ENCODE measurements around the gene TTYH3.
"Not testable (repeated sequence)": the region's sequence is repeated elsewhere in the genome, so short reads cannot be mapped to it uniquely, and the experiment has no call there.

Gene TTYH3

DNA sequence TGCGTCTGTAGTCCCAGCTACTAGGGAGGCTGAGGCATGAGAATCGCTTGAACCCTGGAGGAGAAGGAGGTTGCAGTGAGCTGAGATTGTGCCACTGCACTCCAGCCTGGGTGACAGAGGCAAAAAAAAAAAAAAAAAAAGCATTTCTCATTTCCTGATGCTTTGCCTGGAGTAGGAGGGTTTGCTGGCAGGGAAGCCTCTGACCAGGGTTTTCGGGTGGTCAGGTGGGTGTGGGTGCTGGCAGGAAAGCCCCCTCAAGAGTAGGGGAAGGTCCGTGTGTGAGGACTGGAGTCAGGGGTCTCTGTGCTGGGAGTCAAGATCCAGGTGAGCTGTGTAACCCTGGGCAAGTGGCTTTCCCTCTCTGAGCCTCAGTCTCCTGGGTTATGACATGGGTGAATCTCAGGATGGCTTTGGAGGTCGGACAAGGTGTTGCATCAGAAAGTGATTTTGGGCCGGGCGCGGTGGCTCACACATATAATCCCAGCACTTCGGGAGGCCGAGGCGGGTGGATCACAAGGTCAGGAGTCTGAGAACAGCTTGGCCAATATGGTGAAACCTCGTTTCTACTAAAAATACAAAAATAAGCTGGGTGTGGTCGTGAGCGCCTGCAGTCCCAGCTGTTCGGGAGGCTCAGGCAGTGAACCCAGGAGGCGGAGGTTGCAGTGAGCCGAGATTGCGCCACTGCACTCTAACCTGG, 59.4 kb downstream of the TTYH3 start:
- DNase-seq: no peak

GRCh38 chr7:2691932-2692439, 60.2 kb downstream of the TTYH3 start:
- not testable (repeated sequence) for DNase-seq

DNA sequence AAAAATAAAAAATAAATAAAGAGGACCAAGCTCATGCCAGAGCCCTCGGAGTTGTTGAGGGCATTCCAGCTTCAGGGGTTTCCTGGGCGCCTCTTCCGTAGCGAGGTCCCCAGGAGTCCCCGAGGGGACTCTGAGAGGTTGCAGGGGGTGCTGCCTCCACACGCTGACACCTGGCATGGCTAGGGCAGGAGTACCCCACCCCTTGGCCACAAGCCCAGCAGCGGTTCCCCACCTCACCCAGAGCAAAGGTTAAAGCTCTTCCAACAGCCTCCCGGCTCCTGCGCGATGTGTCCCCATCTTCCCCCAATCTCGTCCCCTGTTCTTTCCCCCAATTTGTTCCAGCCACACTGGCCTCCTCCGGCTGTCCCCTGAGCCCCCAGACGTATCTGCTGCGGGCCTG, 60.8 kb downstream of the TTYH3 start:
- DNase-seq: no peak

GRCh38 chr7:2693420-2694121, 61.8 kb downstream of the TTYH3 start:
- DNase-seq: not testable (repeated sequence)

GRCh38 chr7:2694122-2694436, 62.3 kb downstream of the TTYH3 start:
- not testable (repeated sequence) for DNase-seq

- peak; percentile 34 to 36 for DNase-seq
These were observed 66.9 kb downstream of the TTYH3 start for GRCh38 chr7:2698581-2699288.

GRCh38 chr7:2699289-2699620, 67.5 kb downstream of the TTYH3 start:
- DNase-seq: no peak

DNA sequence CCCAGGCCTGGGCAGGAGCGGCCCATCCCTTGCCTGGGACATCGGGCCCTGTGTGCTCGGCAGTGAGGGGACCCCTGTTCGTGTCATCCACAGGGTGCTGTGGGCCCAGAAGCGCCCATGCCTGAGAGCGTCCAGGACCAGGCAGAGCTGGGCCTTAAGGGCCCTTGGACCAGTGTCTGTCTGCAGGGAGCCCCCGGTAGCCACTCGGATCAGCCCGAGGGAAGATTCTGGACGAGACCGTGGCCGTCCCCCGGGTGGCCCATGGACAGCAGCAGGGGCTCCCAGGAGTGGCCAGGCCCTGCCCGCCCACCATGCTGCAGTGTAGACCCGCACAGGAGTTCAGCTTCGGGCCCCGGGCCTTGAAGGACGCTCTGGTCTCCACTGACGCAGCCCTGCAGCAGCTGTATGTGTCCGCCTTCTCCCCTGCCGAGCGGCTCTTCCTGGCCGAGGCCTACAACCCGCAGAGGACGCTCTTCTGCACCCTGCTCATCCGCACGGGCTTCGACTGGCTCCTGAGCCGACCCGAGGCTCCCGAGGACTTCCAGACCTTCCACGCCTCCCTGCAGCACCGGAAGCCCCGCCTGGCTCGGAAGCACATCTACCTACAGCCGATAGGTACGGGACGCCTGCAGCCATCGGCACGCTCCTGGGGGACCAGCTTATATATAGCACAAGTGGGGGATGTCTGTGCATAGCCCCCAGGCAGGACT, 68.5 kb downstream of the TTYH3 start:
- DNase-seq: no peak

GRCh38 chr7:2701424-2701823, 69.6 kb downstream of the TTYH3 start:
- no peak for DNase-seq

DNA sequence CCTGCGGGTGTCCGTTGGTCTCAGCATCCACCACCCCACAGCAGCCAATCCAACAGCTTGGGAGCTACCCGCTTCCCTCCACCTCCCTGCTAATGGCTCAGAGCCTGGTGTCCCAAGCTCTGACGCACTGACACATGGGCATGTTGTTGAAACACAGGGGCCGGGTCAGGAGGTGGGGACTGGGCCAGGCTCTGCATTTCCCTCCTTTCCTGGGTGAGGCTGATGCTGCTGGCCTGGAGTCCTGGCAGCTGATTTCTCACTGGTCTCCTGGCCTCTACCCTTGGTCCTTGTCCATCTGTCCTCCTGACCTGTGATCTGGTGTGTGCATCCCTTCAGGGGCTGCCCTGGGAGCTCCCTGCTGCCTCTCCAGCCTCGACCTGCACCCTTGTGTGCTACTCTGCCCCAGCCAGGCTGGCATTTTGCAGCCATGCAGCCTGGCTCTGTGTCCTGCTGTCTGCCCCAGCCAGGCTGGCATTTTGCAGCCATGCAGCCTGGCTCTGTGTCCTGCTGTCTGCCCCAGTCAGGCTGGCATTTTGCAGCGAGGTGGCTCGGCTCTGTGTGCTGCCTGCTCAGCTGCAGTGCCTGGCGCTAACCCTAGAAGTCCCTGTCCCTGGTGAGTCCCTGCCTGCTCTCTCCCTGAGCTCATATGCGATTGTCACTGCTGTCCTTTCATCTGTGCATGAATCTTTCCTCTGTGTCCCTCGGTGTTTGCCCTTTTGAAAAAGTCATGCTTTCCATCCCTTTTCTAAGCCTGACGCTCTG, 70.2 kb downstream of the TTYH3 start:
- no peak for DNase-seq

DNA sequence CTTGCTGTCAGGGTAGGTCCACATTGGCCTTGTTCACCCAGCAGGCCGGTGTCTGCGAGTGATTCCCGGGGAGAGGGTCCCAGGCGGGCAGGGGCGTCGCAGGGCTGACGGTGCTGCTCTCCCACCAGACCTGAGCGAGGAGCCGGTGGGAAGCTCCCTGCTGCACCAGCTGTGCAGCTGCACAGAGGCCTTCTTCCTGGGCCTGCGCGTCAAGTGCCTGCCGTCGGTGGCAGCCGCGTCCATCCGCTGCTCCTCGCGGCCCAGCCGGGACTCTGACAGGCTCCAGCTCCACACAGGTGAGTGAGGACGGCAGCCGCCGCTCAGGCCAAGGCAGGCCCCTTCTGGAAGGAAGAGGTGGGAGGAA, 70.8 kb downstream of the TTYH3 start:
- DNase-seq: no peak

DNA sequence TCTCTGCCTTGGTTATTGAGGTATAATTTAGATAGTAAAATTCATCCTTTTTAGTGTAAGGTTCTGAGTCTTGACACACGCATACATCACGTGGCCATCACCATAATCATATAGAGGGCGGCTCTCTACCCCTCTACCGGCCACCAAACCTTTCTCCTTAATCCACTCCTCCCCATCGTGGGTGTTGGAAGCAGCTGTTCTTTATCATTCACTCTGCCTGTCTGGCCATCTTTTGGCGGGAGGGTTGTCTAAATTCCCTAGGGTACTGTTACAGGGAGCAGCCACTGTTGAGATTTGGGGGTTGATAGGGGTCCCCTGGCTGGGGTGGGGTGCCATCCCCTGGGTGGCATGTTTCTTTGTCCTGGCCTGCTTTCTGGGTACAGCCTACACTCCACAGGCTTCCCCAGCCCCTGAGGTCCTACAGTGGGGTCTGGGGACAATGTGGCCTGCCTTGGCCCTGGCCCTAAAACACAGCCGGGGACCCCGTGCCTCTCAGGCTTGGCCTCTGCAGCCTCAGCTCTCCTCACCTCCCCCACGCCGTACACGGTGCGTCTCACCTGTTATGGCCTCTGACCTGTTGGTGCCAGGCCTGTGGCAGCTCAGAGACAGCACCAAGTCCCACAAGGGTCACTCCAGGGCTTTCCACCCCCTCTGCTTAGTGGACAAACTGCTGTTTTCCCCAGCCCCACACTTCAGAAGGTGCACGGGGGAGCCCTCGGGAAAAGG, 73.7 kb downstream of the TTYH3 start:
- no peak for DNase-seq

GRCh38 chr7:2706685-2707126, 74.9 kb downstream of the TTYH3 start:
- no peak for DNase-seq

DNA sequence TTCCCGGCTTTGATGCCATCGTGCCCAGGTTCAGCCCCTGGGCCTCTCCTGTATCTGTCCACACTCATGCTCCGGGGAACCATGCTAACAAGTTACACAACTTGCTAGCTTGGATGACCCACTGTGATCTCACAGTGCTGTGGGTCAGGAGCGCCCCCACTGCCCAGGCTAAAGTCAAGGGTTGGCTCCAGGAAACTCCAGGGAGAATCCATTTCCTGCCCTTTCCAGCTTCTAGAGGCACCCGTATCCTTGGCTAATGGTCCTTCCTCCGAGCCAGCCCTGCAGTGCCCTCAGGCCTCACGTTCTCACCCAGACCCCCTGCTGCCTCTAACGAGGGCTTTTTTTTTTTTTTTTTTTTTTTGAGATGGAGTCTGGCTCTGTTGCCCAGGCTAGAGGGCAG, 75.7 kb downstream of the TTYH3 start:
- DNase-seq: no peak

- no peak for DNase-seq
These were observed 76.3 kb downstream of the TTYH3 start for GRCh38 chr7:2708041-2708440.

- no peak for DNase-seq
These were observed 76.9 kb downstream of the TTYH3 start for GRCh38 chr7:2708547-2709310.

GRCh38 chr7:2709553-2710285, 77.9 kb downstream of the TTYH3 start:
- DNase-seq: peak; percentile 67 to 77

DNA sequence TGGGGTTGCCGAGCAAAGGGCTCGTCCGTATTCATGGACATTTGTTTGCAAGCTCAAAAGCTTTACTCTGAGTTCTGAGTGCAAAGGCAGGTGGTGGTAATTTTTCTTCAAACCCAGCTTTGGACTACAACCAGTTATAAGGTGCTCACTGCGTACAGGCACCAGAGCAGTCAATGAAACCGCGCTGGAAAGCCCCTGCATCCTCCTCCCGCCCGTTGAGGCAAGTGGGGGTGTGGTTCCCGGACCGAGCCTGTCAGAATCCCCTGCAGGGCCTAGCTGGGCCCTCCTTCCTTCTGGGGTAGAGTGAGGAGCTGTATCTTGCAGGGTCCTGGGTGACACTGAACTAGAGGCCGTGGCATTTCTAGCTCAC, 78.5 kb downstream of the TTYH3 start:
- peak; percentile 48 to 53 for DNase-seq

- DNase-seq: peak in 1 of 2 experiments; percentile 19
These were observed 79.2 kb downstream of the TTYH3 start for GRCh38 chr7:2710901-2711551.
